Astrocyte (in vitro differentiated cells and primary cell): ENCODE measurements around the gene IGSF6. TPM values are rescaled to one million over a fixed set of nuclear protein-coding genes. Genes with fewer than 3 reads are reported as not detected.
"Not testable (repeated sequence)": the region's sequence is repeated elsewhere in the genome, so short reads cannot be mapped to it uniquely, and the experiment has no call there.

ENCODE experiments used
- DNase-seq: peaks from one replicate; pipeline ENCODE4 v3.0.0-alpha.2; 2010; ENCODE audit warnings: low read depth
- FAIRE-seq: peaks from 2 replicates; lab custom pipeline; 2011; peaks lifted over from hg19 to GRCh38; lab: Jason Lieb, UNC
- H2AFZ ChIP-seq: 2 replicates; pipeline ENCODE4 v1.6.0; 2012; ENCODE audit warnings: low read depth, low read length, inconsistent platforms
- H3K27ac ChIP-seq: 2 replicates; pipeline ENCODE4 v1.5.1; 2011; ENCODE audit warnings: low read depth, low read length, inconsistent platforms
- H3K27me3 ChIP-seq: 2 replicates; pipeline ENCODE4 v1.6.0; 2011; ENCODE audit warnings: low read length, inconsistent platforms; ENCODE audit not compliant: insufficient read depth
- H3K36me3 ChIP-seq: 2 replicates; pipeline ENCODE4 v1.5.1; 2011; ENCODE audit warnings: low read length, inconsistent platforms; ENCODE audit not compliant: insufficient read depth
- H3K4me1 ChIP-seq: 2 replicates; pipeline ENCODE4 v1.5.1; 2011; ENCODE audit warnings: low read length, inconsistent platforms; ENCODE audit not compliant: insufficient read depth
- H3K4me2 ChIP-seq: 2 replicates; pipeline ENCODE4 v1.6.0; 2012; ENCODE audit warnings: low read length, inconsistent platforms
- H3K4me3 ChIP-seq: 2 replicates; pipeline ENCODE4 v1.5.1; 2011; ENCODE audit warnings: low read depth, mild to moderate bottlenecking, low read length, inconsistent platforms; ENCODE audit not compliant: insufficient read depth
- H3K79me2 ChIP-seq: 2 replicates; pipeline ENCODE4 v1.6.0; 2012; ENCODE audit warnings: mild to moderate bottlenecking, low read length, inconsistent platforms; ENCODE audit not compliant: insufficient read depth
- H3K9ac ChIP-seq: 2 replicates; pipeline ENCODE4 v1.6.0; 2012; ENCODE audit warnings: mild to moderate bottlenecking, low read length, inconsistent platforms
- H3K9me3 ChIP-seq: 2 replicates; pipeline ENCODE4 v1.5.1; 2012; ENCODE audit warnings: low read depth, mild to moderate bottlenecking, low read length, inconsistent platforms; ENCODE audit not compliant: insufficient read depth
- H4K20me1 ChIP-seq: 2 replicates; pipeline ENCODE4 v1.6.0; 2012; ENCODE audit warnings: low read length, inconsistent platforms; ENCODE audit not compliant: insufficient read depth
- H3K27ac Mint-ChIP-seq: one replicate; pipeline ENCODE4 v1.8.0; 2021; ENCODE audit warnings: mild to moderate bottlenecking, mixed read lengths; ENCODE audit not compliant: unreplicated experiment
- H3K27me3 Mint-ChIP-seq: one replicate; pipeline ENCODE4 v1.8.0; 2021; ENCODE audit warnings: low read depth, mixed read lengths; ENCODE audit not compliant: unreplicated experiment
- H3K36me3 Mint-ChIP-seq: one replicate; pipeline ENCODE4 v1.8.0; 2021; ENCODE audit warnings: low read depth, mixed read lengths; ENCODE audit not compliant: unreplicated experiment
- H3K4me1 Mint-ChIP-seq: one replicate; pipeline ENCODE4 v1.8.0; 2021; ENCODE audit warnings: low read depth, mixed read lengths; ENCODE audit not compliant: unreplicated experiment
- H3K4me3 Mint-ChIP-seq: one replicate; pipeline ENCODE4 v1.8.0; 2021; ENCODE audit warnings: mild to moderate bottlenecking, moderate library complexity, mixed read lengths; ENCODE audit not compliant: unreplicated experiment
- H3K9me3 Mint-ChIP-seq: one replicate; pipeline ENCODE4 v1.8.0; 2021; ENCODE audit warnings: mild to moderate bottlenecking, mixed read lengths; ENCODE audit not compliant: unreplicated experiment
- CTCF ChIP-seq: IDR thresholded peaks from 2 replicates; pipeline ENCODE4 v1.5.1; 2011; ENCODE audit warnings: low read depth, mild to moderate bottlenecking, inconsistent platforms, low read length, moderate library complexity; ENCODE audit not compliant: insufficient read depth
- EZH2 ChIP-seq: IDR thresholded peaks from 2 replicates; pipeline ENCODE4 v1.6.1; 2012; ENCODE audit warnings: mild to moderate bottlenecking, low read length, inconsistent platforms; ENCODE audit not compliant: insufficient read depth
- total RNA-seq: library from RNA; stranded (reverse); gene quantifications from 2 replicates; pipeline ENCODE4 v1.2.1, GENCODE V29; 2021

The IGSF6 gene
- total RNA-seq, 1 donor from 2014 or later: not detected

GRCh38 chr16:21634216-21634615 is 18.2 kb downstream of the IGSF6 start:
- peaks cover 25% of the 10 kb centered on the region for H3K36me3 Mint-ChIP-seq
- peaks cover 2% of the 10 kb centered on the region for H3K9me3 Mint-ChIP-seq
- Histone ChIP-seq H3K27me3 (no peaks in the 10 kb centered on the region), H3K9me3 (no peaks in the 10 kb centered on the region), H3K27ac (no peak overlapping the region), H2AFZ (no peak overlapping the region), H3K4me3 (no peak overlapping the region), H3K9ac (no peak overlapping the region), H3K4me2 (no peak overlapping the region), H3K36me3 (no peaks in the 10 kb centered on the region), H3K4me1 (peaks cover 7% of the 10 kb centered on the region), H4K20me1 (peaks cover 11% of the 10 kb centered on the region), H3K79me2 (peaks cover 7% of the 10 kb centered on the region)
- FAIRE-seq (no peak), DNase-seq (no peak)
- H3K27me3 Mint-ChIP-seq: no peaks in the 10 kb centered on the region
- peaks cover 6% of the 10 kb centered on the region for H3K4me1 Mint-ChIP-seq
- H3K4me3 Mint-ChIP-seq: no peak overlapping the region
- no peak overlapping the region for H3K27ac Mint-ChIP-seq
- TF ChIP-seq CTCF (no peak), EZH2 (no peak)

GRCh38 chr16:21631951-21632575 is 20.3 kb downstream of the IGSF6 start:
- H3K4me2 ChIP-seq, H3K9ac ChIP-seq, H3K4me1 Mint-ChIP-seq, DNase-seq, H3K36me3 ChIP-seq, H3K27me3 ChIP-seq, H3K9me3 ChIP-seq, H3K27ac ChIP-seq, H3K4me3 ChIP-seq, H3K27ac Mint-ChIP-seq, H3K27me3 Mint-ChIP-seq, H2AFZ ChIP-seq, H3K9me3 Mint-ChIP-seq, FAIRE-seq, H3K79me2 ChIP-seq: not testable (repeated sequence)
- peaks cover 11% of the 10 kb centered on the region for H3K4me1 ChIP-seq
- peak overlapping the region; percentile 57 for H3K4me3 Mint-ChIP-seq
- H3K36me3 Mint-ChIP-seq: peaks cover 31% of the 10 kb centered on the region
- H4K20me1 ChIP-seq: peaks cover 11% of the 10 kb centered on the region

- H3K4me1 Mint-ChIP-seq, H3K9ac ChIP-seq, FAIRE-seq, H3K4me2 ChIP-seq, H2AFZ ChIP-seq, DNase-seq, H3K4me3 Mint-ChIP-seq, H3K27me3 ChIP-seq, H3K27ac Mint-ChIP-seq, H3K4me3 ChIP-seq, H3K36me3 ChIP-seq, H3K9me3 Mint-ChIP-seq, H3K79me2 ChIP-seq, H3K9me3 ChIP-seq, H3K27ac ChIP-seq, H3K27me3 Mint-ChIP-seq: not testable (repeated sequence)
- H3K36me3 Mint-ChIP-seq: peaks cover 29% of the 10 kb centered on the region
- H3K4me1 ChIP-seq: peaks cover 18% of the 10 kb centered on the region
- peaks cover 11% of the 10 kb centered on the region for H4K20me1 ChIP-seq
Measured at GRCh38 chr16:21631376-21631775, 21.0 kb downstream of the IGSF6 start.

- not testable (repeated sequence) for FAIRE-seq, DNase-seq, H3K4me3 Mint-ChIP-seq, H3K9me3 Mint-ChIP-seq, H3K27me3 Mint-ChIP-seq, H3K79me2 ChIP-seq, H3K4me2 ChIP-seq, H3K36me3 ChIP-seq, H3K4me3 ChIP-seq, H2AFZ ChIP-seq, H3K9ac ChIP-seq, H3K27ac Mint-ChIP-seq, H3K4me1 Mint-ChIP-seq, H3K27ac ChIP-seq, H3K27me3 ChIP-seq, H3K9me3 ChIP-seq
- Histone ChIP-seq H4K20me1 (peaks cover 11% of the 10 kb centered on the region), H3K4me1 (peaks cover 23% of the 10 kb centered on the region)
- peaks cover 29% of the 10 kb centered on the region for H3K36me3 Mint-ChIP-seq
Measured at GRCh38 chr16:21630866-21631265, 21.5 kb downstream of the IGSF6 start.

GRCh38 chr16:21629616-21630539 is 22.5 kb downstream of the IGSF6 start:
- not testable (repeated sequence) for H3K9me3 ChIP-seq, H3K9me3 Mint-ChIP-seq, H3K79me2 ChIP-seq, DNase-seq, FAIRE-seq, H3K27me3 Mint-ChIP-seq, H2AFZ ChIP-seq, H3K27ac Mint-ChIP-seq, H3K4me3 Mint-ChIP-seq, H3K4me3 ChIP-seq, H3K36me3 ChIP-seq, H3K27me3 ChIP-seq, H3K4me1 Mint-ChIP-seq, H3K9ac ChIP-seq
- Histone ChIP-seq H3K4me2 (peak overlapping the region; percentile 34), H3K27ac (peak overlapping the region; percentile 52), H3K4me1 (peaks cover 24% of the 10 kb centered on the region), H4K20me1 (peaks cover 11% of the 10 kb centered on the region)
- peaks cover 23% of the 10 kb centered on the region for H3K36me3 Mint-ChIP-seq
